Ishikawa (cell line): Measurements from ENCODE around the gene ETFRF1.
A peak's percentile ranks its signal among the peaks of the same experiment; 100 is the strongest.

Experiments used
- CEBPB ChIP-seq: IDR thresholded peaks from 2 replicates; pipeline ENCODE4 v1.6.1; 2012
- CREB1 ChIP-seq: IDR thresholded peaks from 2 replicates; pipeline ENCODE4 v1.6.1; 2012; ENCODE audit warnings: low read depth
- EGR1 ChIP-seq: IDR thresholded peaks from 2 replicates; pipeline ENCODE4 v1.6.1; 2012
- EP300 ChIP-seq: IDR thresholded peaks from 2 replicates; pipeline ENCODE4 v1.6.1; 2012; ENCODE audit warnings: borderline replicate concordance
- FOXM1 ChIP-seq: IDR thresholded peaks from 2 replicates; pipeline ENCODE4 v1.6.1; 2012; ENCODE audit warnings: low read depth, borderline replicate concordance
- NFIC ChIP-seq: IDR thresholded peaks from 2 replicates; pipeline ENCODE4 v1.6.1; 2012
- RAD21 ChIP-seq: IDR thresholded peaks from 2 replicates; pipeline ENCODE4 v1.6.1; 2012; ENCODE audit warnings: low read depth
- REST ChIP-seq: IDR thresholded peaks from 2 replicates; pipeline ENCODE4 v1.6.1; 2012; ENCODE audit warnings: low read depth, mild to moderate bottlenecking
- TAF1 ChIP-seq: IDR thresholded peaks from 2 replicates; pipeline ENCODE4 v1.6.1; 2012; ENCODE audit warnings: low read depth, mild to moderate bottlenecking
- TCF12 ChIP-seq: IDR thresholded peaks from 2 replicates; pipeline ENCODE4 v1.6.1; 2012; ENCODE audit warnings: low read depth
- TEAD4 ChIP-seq: IDR thresholded peaks from 2 replicates; pipeline ENCODE4 v1.6.1; 2012
- YY1 ChIP-seq: IDR thresholded peaks from 2 replicates; pipeline ENCODE4 v1.6.1; 2012; ENCODE audit warnings: low read depth
- ZBTB7A ChIP-seq: IDR thresholded peaks from 2 replicates; pipeline ENCODE4 v1.6.1; 2012; ENCODE audit warnings: low read depth
- TF ChIP-seq, protein P1 (sequence below): IDR thresholded peaks from 2 replicates; pipeline ENCODE4 v1.6.1; 2012
- TF ChIP-seq, protein P2 (sequence below): IDR thresholded peaks from 2 replicates; pipeline ENCODE4 v1.6.1; 2012

The ETFRF1 gene

GRCh38 chr12:25245491-25245890 is 50.5 kb downstream of the ETFRF1 start:
- TF ChIP-seq RAD21 (no peak), TAF1 (no peak), CREB1 (no peak), ZBTB7A (no peak), EGR1 (no peak), FOXM1 (no peak), TCF12 (no peak), EP300 (no peak), REST (no peak), TEAD4 (no peak), CEBPB (no peak), YY1 (no peak)
- TF ChIP-seq, protein P1, sequence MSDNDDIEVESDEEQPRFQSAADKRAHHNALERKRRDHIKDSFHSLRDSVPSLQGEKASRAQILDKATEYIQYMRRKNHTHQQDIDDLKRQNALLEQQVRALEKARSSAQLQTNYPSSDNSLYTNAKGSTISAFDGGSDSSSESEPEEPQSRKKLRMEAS: no peak
- TF ChIP-seq, protein P2, sequence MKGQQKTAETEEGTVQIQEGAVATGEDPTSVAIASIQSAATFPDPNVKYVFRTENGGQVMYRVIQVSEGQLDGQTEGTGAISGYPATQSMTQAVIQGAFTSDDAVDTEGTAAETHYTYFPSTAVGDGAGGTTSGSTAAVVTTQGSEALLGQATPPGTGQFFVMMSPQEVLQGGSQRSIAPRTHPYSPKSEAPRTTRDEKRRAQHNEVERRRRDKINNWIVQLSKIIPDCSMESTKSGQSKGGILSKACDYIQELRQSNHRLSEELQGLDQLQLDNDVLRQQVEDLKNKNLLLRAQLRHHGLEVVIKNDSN: no peak

DNA sequence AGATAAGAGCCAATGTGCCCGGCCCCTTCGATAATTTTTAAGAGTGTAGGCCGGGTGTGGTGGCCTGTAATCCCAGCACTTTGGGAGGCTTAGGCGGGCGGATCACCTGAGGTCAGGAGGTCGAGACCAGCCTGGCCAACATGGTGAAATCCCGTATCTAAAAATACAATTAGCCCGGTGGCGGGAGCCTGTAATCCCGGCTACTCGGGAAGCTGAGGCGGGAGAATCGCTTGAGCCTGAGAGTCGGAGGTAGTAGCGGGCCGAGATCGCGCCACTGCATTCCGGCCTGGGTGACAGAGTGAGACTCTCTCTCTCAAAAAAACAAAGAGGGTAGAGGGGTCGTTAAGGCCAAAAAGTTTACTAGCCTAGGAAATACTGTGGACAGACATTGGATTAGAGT is 53.1 kb downstream of the ETFRF1 start:
- TF ChIP-seq, protein P2: no peak
- no peak for TF ChIP-seq EGR1
- no peak for TF ChIP-seq REST
- TF ChIP-seq, protein P1: no peak
- TF ChIP-seq TCF12: no peak

- TF ChIP-seq REST (no peak), NFIC (no peak), YY1 (no peak)
These were observed 53.7 kb downstream of the ETFRF1 start for GRCh38 chr12:25248732-25249131.

- TF ChIP-seq CREB1 (no peak), YY1 (no peak), TCF12 (peak; percentile 15; the same call in 1 of the 2 replicates), EP300 (no peak), RAD21 (no peak), CEBPB (no peak), NFIC (no peak), TAF1 (no peak; the same call in 1 of the 2 replicates), TEAD4 (peak; percentile 38; the same call in 1 of the 2 replicates), FOXM1 (no peak), EGR1 (no peak), ZBTB7A (no peak), REST (no peak)
- TF ChIP-seq, protein P1: no peak
- TF ChIP-seq, protein P2: no peak
These were observed 55.1 kb downstream of the ETFRF1 start for GRCh38 chr12:25249931-25250738.
